ENCODE measurements around the gene KYNU. TPM values are rescaled to one million over a fixed set of nuclear protein-coding genes. Genes with fewer than 3 reads are reported as not detected.
"Not testable (repeated sequence)": the region's sequence is repeated elsewhere in the genome, so short reads cannot be mapped to it uniquely, and the experiment has no call there.

Gene KYNU
- polyA plus RNA-seq, 4 donors, result 5.6 to 8.7 (median 6.1) TPM

- no peak for DNase-seq (ENCODE audit: low read depth in 4 of 4, low spot score in 3 of 4)
Observed at GRCh38 chr2:143078104-143078503, 200.6 kb downstream of the KYNU start.

- DNase-seq (ENCODE audit: low read depth in 4 of 4, low spot score in 3 of 4), result no peak
Observed at GRCh38 chr2:143081616-143082015, 204.2 kb downstream of the KYNU start.

GRCh38 chr2:143083636-143084035 lies 206.2 kb downstream of the KYNU start:
- no peak for DNase-seq (ENCODE audit: low read depth in 4 of 4, low spot score in 3 of 4)

- DNase-seq (ENCODE audit: low read depth in 4 of 4, low spot score in 3 of 4), result no peak
Observed at GRCh38 chr2:143084462-143084861, 207.0 kb downstream of the KYNU start.

- no peak for DNase-seq (ENCODE audit: low read depth in 4 of 4, low spot score in 3 of 4)
Observed at GRCh38 chr2:143085125-143085784, 207.8 kb downstream of the KYNU start.

GRCh38 chr2:143087033-143087432 lies 209.6 kb downstream of the KYNU start:
- no peak for DNase-seq (ENCODE audit: low read depth in 4 of 4, low spot score in 3 of 4)

GRCh38 chr2:143088388-143088787 lies 210.9 kb downstream of the KYNU start:
- DNase-seq (ENCODE audit: low read depth in 4 of 4, low spot score in 3 of 4), result no peak

- DNase-seq (ENCODE audit: low read depth in 4 of 4, low spot score in 3 of 4), result not testable (repeated sequence)
Observed at GRCh38 chr2:143089520-143089919, 212.1 kb downstream of the KYNU start.

Data from right renal pelvis (tissue), 4 donors.